GM18861 (cell line): ENCODE measurements around the gene IL20.

Experiments used
- ATAC-seq: cut with Tn5 transposase; IDR thresholded peaks from one replicate; pipeline ENCODE4 v1.9.1; 2021; ENCODE audit not compliant: unreplicated experiment

Gene IL20

DNA sequence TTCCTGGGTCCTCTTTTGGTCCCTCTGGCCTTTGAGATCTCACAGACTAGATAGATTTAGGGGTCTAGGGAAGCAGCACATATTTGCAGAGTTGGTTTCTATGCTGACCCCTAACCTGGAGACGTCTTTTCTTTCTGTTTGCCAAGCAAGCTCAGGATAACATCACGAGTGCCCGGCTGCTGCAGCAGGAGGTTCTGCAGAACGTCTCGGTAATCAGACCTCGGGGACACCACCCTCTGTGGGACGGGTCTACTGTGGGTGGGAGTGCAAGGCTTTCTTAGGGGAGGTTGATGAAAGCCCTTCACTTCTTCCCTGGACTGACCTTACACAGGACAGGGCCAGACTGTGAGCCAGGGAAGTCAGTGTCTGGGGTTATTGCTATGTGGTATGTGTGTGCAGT, 34.7 kb downstream of the IL20 start:
- no peak for ATAC-seq

DNA sequence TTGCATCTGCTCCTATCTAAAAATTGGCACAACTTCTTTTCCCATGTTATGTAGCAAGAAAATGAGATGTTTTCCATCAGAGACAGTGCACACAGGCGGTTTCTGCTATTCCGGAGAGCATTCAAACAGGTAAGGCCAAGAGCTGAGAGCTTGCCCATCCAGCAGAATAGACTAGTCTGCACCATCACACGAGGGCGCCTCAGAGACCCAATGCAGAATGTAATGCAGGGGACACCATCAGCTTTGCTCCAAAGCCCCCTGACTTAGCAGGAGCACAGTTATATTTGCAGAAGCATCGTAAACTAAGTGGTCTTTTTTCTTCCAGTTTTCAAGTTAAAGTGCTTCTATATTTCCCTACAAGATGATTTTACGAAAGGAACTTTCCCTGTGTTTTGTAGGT, 36.5 kb downstream of the IL20 start:
- no peak for ATAC-seq

DNA sequence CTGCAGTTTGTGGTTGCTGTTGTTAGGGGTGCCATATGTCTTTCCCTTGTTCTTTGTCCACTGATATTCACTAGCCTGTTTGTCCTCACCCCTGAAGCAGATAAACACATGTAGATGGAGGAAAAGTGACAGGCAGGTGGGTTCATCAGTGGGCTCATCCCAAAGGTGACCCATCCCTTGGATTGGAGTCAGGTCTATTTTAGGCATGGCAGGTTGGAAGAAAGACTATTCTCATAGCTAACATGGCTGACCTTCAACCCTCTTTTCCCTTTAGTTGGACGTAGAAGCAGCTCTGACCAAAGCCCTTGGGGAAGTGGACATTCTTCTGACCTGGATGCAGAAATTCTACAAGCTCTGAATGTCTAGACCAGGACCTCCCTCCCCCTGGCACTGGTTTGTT, 37.3 kb downstream of the IL20 start:
- no peak for ATAC-seq

DNA sequence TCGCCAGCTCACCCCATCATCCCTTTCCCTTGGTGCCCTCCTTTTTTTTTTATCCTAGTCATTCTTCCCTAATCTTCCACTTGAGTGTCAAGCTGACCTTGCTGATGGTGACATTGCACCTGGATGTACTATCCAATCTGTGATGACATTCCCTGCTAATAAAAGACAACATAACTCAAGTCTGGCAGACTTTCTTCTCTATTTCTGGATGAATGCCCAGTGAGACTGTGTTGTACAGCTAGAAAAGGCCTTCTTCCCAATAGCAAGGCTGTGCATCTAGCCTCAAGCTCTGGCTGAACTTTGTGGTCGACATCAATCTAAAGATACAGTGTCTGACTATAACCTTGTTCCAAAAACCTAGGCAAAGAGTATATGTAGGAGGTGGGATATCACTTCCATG, 38.3 kb downstream of the IL20 start:
- no peak for ATAC-seq

DNA sequence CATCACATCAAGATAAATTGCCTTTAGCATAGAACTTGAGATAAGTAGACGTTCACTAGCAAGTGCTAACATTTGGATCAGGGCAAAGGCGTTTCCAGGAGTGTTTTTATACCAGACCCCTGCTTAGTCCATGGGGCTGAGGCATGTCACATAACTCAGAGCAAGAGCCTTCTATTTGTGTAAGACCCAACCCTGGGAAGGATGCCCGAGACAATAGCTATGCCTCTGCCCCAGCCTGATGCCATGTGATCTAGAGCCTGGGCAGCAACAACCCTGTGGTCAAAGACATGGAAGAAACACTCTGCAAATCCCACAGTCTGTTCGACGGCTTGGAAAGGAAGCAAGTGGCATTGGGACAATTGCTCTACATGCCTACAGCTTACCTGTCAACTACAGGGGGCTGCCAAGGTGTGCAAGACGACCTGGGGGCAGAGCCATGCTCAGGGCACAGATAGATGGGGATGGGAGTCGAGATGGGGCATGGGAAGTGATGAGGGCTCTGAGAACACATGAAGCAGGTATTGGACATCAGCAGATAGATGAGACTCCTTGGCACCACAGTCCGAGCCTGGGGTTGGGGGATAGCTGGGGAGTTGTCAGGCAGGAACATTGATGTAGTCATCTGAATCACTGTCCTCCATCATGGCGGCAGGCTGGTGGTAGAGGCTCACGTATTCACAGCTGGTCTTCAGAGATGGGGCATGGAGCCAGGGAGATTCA, 39.2 kb downstream of the IL20 start:
- ATAC-seq = no peak

DNA sequence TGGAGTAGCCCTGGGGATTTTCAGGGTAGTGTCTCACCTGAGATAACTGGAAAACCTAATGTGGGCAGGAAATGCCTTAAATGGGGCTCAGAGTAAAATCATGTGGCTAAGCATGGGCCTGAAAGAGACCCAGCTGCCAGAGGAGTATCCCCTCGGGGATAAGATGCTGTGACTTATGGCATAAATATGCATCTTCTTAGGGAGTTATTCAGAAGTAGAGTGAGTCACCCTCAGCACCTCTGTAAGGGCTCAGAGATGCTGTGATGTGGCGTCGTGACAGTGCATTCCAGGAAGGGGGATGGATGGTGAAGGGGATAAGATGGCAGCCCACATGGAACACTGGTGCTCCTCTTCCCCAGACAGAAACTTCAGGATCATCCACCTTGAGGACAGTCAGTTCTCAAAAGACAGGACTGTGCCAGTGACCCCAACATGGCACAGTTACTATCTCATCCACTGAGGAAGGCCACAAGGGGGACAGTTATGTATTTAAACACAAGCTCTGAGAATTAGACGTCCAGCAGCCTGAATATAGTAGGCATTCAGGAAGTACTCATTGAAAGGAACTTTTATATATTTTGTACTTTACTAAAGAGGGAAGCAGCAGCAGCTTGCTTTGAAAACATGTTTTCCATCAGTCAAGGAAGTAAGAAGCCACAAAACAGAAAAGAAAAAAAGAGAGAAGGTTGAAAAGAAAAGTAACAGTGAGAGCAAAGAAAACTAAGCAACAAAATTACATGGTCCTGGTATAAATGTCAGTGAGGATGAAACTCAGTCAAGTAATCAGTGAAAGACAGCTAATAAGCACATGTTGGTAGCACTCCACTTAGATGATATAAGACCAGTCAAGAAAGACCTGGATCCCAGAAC, 40.1 kb downstream of the IL20 start:
- peak; percentile 84 for ATAC-seq

DNA sequence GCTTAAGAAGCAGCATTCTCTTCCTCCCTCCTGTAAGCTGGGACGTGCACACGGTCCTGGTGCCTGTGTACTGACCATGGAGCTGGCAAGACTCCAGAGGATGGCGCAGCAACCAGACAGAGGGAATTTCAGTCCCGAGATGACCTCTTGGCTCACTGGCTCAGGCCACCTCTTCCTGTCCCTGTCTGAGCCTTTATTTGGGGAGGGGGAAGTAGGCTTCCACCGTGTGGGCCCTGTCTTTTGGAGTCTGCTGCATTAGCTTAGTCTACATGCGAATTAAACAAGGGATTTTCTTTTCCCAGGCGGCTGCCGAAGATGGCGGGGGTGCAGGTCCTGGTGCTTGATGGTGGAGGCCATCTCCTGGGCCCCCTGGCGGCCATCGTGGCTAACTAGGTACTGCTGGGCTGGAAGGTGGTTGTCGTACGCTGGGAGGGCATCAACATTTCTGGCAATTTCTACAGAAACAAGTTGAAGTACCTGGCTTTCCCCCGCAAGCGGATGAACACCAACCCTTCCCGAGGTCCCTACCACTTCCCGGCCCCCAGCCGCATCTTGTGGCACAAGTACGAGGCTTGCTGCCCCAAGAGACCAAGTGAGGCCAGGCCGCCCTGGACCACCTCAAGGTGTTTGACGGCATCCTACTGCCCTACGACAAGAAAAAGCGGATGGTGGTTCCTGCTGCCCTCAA, 42.0 kb downstream of the IL20 start:
- ATAC-seq = no peak

DNA sequence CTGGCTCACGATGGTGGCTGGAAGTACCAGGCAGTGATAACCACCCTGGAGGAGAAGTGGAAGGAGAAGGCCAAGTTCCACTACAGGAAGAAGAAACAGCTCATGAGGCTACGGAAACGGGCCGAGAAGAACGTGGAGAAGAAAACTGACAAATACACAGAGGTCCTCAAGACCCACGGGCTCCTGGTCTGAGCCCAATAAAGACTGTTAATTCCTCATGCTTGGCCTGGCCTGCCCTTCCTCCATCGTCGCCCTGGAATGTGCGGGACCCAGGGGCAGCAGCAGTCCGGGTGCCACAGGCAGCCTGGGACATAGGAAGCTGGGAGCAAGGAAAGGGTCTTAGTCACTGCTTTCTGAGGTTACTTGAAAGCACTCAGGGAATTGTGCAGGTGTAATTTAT, 42.6 kb downstream of the IL20 start:
- no peak for ATAC-seq

DNA sequence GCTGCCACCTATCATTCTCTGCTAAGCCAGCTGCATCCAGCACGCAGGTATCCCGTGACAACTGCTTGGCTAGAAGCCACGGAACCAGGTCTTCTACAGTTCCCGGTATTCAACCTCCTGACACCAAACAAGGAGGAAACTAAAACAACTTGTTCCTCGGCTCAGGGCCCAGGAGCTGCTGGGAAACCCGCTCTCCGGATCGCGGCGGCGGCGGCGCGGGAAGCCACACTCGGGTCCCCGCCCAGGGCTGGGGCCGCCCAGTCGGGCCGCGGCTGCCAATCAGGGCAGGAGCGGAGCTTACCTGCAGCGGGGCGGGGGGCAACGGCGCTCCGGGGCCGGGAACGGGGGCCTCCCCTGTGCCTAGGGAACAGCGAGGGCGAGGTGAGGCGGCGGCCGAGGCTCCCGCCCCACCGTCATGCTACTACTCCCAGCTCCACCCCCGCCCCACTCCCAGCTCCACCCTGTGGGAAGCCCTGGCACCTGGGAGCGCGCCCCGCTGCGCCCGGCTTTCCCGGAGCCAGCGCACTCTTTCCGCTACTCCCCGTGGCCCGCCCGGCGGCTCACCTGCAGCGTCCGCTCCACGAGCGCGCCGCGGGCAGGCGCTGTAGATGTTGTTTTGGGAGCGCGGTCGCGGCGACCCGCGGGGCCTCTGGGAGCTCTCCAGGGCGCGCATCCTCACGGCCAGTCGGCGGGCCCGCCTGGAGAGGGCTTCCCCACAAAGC, 43.9 kb downstream of the IL20 start:
- ATAC-seq = no peak

DNA sequence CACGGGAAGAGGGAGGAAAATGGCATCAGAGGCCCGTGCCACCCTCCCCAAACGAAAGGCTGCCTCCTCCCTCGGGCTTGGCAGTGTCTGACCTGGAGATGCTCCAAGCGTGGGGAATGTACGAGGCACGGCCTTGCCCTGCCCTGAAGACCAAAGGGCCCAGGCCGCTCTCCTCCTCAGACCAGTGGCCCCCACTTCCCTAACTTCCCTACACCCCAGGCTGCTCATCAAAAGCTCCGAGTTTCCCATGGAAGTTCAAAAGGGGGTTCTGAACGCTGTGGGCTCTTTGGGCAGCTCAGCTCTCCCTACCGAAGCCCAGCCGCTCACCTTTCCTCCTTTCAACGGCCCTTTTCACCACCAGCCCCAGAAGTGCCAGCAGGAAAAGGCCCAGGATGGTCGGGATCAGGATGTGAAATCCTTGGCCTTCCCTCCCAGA, 44.5 kb downstream of the IL20 start:
- ATAC-seq = no peak

DNA sequence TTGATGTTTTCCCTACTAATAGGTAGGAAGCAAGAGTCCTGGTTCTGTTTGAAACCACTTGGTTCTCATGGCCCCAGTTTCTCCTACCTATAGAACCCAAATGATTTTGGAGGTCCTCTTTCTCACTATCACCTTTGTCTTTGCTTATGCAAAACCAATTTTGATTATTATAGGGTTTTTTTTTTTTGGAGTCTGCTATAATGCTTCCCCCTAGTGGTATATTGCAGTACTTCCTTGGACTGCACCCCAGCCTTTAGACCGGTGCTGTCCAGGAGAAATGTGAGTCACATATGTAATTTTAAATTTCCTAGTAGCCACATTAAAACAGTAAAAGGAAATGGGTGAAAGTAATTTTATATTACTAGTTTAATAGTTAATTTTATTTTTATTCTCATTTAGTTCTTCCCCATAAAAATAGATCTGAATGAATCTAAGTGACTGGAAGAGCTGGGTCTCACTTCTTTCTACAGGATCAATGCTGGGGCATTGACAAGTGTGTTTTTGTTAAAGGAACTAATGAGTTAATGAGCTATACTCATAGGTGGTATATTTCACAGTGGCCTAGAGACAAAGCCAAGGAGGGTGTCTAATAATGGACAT, 45.7 kb downstream of the IL20 start:
- ATAC-seq = no peak

DNA sequence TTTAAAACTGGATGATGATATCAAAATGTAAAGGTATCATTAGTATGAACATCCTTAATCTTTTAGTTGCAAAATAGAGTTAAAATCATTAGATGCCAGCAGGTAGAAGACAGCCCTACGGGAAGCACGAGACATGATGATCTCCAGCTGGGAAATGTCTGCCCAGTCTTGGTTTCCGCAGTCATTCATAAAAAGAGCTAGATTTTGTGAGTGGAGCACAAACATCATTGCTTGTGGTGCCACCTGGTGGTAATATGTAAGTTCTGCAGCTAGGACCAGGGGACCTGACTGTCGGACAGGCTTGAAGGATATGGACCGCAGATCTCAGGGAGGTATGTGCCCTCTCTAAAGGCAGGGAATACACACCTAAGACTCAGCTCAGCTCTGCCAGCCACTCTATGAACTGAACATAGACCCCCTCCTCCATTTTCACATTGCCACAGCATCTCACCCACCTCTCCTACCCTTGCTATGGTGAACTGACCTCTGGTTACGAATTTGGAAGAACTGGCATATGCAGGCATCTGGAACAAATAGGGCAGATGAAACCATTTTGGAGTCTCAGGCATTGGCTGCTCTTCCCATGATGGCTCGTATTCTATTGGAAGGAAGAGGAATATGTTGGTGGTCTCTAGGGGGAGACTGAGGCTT, 47.1 kb downstream of the IL20 start:
- no peak for ATAC-seq

DNA sequence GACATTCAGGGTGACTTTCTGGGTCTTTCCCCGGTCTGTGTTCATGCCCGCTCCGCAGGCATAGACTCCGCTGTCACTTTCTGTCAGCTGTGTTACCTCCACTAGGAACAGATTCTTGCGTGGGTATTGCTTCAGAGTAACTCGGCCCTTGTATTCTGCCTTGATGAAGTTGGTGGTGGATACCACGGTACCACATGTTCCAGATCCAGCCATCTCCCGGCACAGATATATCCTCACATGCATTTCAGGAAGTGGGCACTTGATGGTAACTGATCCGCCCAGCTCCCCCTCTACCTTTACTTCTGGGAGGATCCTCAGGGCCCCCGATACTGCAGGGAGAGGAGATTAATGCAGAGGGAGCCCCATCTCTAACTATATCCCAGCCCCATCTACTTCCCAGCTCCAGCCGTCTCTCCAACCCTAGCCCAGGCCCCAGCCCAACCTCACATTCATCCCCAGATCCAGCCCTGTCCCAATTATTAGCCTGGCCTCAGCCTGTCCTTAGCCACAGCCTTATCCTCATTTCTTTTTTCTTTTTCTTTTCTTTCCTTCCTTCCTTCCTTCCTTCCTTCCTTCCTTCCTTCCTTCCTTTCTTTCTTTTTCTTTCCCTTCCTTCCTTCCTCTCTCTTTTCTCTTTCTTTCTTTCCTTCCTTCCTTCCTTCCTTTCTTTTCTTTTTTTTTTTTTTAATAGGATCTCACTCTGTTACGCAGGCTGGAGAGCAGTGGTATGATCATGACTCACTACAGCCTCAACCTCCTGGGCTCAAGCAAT, 48.5 kb downstream of the IL20 start:
- ATAC-seq = no peak

DNA sequence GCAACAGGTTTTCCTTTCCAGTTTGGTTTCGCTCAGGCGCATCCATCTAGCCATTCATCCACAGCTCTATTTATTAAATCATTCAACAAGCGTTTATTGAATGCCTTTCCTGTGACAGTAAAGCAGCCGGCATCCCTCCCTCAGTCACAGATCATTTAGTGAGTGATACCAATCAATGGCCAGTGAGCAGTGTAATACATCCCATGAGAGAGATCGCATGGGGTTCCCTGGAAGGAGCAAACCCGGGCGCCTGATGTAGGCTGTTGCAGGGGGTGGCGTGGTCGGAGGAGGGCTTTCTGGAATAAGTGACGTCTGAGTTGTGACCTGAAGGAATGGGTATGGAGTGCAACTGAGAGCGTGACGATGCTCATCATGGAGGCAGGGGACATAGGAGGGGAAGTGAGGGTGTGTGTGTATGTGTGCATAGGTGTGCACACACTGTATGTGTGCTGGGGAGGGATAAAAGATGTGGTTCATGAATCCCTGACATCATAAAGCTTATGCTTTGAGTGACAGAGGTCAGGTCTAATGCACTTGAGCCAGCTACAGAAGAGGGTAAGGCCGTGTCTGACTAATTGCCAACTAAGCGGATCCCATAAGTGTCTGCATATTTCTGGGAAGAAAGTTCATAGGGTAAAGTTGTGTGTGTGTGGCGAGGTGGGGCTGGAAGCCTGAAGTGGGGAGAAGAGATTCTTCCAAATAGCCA, 49.8 kb downstream of the IL20 start:
- no peak for ATAC-seq

DNA sequence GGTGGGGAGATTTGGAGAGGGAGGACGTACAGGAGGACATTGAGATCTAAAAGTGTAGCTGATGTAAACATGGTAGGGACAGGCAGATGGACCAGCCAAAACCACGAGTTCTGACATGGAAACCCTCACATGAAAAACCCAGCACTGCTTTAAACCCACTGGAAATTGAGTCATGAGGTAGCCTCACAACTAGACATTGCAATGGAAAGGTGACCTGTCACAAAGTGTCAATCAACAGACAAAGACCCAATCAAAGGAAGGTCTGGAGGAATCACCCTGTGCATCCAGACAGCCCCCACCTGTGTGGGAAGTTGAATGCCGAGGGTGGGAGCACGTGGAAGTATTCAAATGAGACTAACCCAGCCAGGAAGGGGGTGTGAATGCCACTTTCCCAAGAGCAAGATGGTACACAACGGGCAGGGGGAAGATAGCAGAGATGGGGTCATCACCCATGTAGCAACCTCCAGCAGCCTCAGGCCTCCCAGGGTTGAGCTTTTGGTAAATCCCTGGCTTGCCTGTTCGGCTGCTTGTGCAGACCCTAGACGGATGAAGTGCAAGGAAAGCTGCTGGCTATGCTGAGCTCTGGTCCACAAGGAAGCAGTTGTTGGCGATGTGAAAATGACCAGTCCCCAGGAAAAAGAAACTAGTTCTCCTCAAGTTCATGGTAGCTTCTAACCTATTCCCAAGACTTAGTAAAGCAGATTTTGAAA, 50.7 kb downstream of the IL20 start:
- ATAC-seq = no peak

DNA sequence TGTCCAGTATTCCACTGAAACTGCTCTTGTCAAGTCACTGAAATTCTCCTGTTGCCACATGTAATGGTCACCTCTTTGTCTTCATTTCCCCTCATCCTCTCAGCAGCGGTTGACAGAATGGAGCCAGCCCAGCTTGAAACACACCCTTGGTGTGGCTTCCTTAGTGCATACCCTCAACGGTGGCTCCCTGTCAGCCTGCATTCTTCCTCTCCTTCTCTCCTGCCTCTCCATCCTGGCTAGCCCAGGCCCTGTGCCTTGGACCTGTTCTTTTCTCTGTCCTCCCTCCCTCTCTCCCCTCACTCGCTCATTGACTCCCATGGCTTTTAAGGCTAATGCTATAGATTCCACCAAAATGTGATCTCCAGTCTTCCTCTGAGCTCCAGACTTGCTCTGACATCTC, 52.7 kb downstream of the IL20 start:
- ATAC-seq = no peak
